Measurements from ENCODE around the gene CXorf65.

DNA sequence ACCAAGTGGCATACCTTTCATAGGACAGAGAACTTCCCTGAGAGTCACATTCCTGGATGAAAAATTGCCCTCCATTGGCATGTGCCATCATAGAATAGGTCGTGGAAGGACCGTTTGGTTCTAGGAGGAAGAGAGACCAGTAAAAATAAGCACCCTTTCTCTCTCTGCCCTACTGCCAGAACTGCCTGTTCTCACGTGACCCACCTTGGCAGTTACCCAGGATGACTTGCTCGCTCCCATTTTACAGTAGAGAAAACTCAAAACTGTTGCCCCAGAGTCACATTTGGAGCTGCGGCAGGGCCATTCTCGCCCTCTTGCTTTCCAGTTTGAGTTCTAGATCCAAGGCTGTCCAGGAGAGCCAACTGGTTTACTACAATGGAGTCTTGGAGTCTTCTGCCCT is 37.0 kb upstream of the CXorf65 start:
- TF ChIP-seq, protein P1, sequence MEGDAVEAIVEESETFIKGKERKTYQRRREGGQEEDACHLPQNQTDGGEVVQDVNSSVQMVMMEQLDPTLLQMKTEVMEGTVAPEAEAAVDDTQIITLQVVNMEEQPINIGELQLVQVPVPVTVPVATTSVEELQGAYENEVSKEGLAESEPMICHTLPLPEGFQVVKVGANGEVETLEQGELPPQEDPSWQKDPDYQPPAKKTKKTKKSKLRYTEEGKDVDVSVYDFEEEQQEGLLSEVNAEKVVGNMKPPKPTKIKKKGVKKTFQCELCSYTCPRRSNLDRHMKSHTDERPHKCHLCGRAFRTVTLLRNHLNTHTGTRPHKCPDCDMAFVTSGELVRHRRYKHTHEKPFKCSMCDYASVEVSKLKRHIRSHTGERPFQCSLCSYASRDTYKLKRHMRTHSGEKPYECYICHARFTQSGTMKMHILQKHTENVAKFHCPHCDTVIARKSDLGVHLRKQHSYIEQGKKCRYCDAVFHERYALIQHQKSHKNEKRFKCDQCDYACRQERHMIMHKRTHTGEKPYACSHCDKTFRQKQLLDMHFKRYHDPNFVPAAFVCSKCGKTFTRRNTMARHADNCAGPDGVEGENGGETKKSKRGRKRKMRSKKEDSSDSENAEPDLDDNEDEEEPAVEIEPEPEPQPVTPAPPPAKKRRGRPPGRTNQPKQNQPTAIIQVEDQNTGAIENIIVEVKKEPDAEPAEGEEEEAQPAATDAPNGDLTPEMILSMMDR (conservative IDR thresholded peaks at IDR 0.05; ENCODE audit: low read depth, low read length): no peak
- no peak for TF ChIP-seq EZH2 (IDR thresholded peaks at IDR 0.05; ENCODE audit: borderline replicate concordance, low read depth, low read length, poor library complexity, severe bottlenecking)

Data from A673 (cell line).